Activated T-cell treated with anti-CD3 and anti-CD28 coated beads for 4 hours (primary cell): Measurements from ENCODE around the gene TMEM223.
"Not testable (repeated sequence)": the region's sequence is repeated elsewhere in the genome, so short reads cannot be mapped to it uniquely, and the experiment has no call there.

Experiments
- DNase-seq: peaks from one replicate; pipeline ENCODE4 v3.0.0-alpha.2; 2020

Gene TMEM223

GRCh38 chr11:62752177-62752785, 39.5 kb downstream of the TMEM223 start:
- DNase-seq = no peak

- not testable (repeated sequence) for DNase-seq
These were observed 41.9 kb downstream of the TMEM223 start for GRCh38 chr11:62749931-62750330.

GRCh38 chr11:62747475-62748160, 44.2 kb downstream of the TMEM223 start:
- no peak for DNase-seq
